K562 (cell line): ENCODE data around the gene TUBB2A. TPM values are rescaled to one million over a fixed set of nuclear protein-coding genes. Genes with fewer than 3 reads are reported as not detected.

Source experiments
- ADNP ChIP-seq: fragments of 200-800 bp; sonication (Bioruptor generic); IDR thresholded peaks from 2 replicates; pipeline ENCODE4 v1.6.1; 2016; ENCODE audit warnings: missing genetic modification characterization, missing compliant biosample characterization
- ARID3B ChIP-seq: fragments of 250-450 bp; sonication (Bioruptor Pico); IDR thresholded peaks from 2 replicates; pipeline ENCODE4 v1.4.0; 2020; ENCODE audit warnings: borderline replicate concordance
- CEBPG ChIP-seq, 3 experiments: fragments of 200-800 bp in 1 of 3; sonication (Bioruptor generic) in 1 of 3; sonication (generic) in 1 of 3; formaldehyde crosslinking in 1 of 3; IDR thresholded peaks in 2 of 3; conservative IDR thresholded peaks in 1 of 3; 2 replicates each; pipeline versions ENCODE4 v1.6.1 to v1.8.0; 2016 to 2022; ENCODE audit warnings: missing compliant biosample characterization in 2 of 3, missing genetic modification characterization in 2 of 3, mild to moderate bottlenecking in 1 of 3, missing genetic modification reagents in 1 of 3
- CHD1 ChIP-seq: fragments of 200-600 bp; sonication (generic); IDR thresholded peaks from one replicate; pipeline ENCODE4 v1.6.1; 2012; ENCODE audit warnings: mild to moderate bottlenecking, moderate library complexity, low read length, inconsistent platforms
- FOS ChIP-seq: IDR thresholded peaks from 3 replicates; pipeline ENCODE4 v1.6.1; 2011; ENCODE audit not compliant: insufficient read length; ENCODE audit errors: extremely low read depth
- FUS ChIP-seq: fragments of 200-400 bp; formaldehyde crosslinking; optimal IDR thresholded peaks from 2 replicates; pipeline ENCODE3; 2017; ENCODE audit warnings: low read depth, low read length
- GATAD2B ChIP-seq: fragments of 450-650 bp; IDR thresholded peaks from 2 replicates; pipeline ENCODE4 v1.6.1; 2017; ENCODE audit warnings: mild to moderate bottlenecking, borderline replicate concordance
- HDAC6 ChIP-seq: IDR thresholded peaks from 2 replicates; pipeline ENCODE4 v1.6.1; 2012; ENCODE audit warnings: low read depth, mild to moderate bottlenecking, control low read depth, inconsistent platforms, low read length, moderate library complexity
- HNRNPL ChIP-seq: fragments of 200-400 bp; formaldehyde crosslinking; IDR thresholded peaks from 2 replicates; pipeline ENCODE4 v1.6.1; 2017; ENCODE audit warnings: low read depth, mild to moderate bottlenecking, low read length
- KLF16 ChIP-seq: IDR thresholded peaks from 2 replicates; pipeline ENCODE4 v1.6.1; 2016; ENCODE audit warnings: antibody characterized with exemption
- LARP7 ChIP-seq: fragments of 450-650 bp; IDR thresholded peaks from 2 replicates; pipeline ENCODE4 v1.6.1; 2016
- NFRKB ChIP-seq: fragments of 450-650 bp; IDR thresholded peaks from 2 replicates; pipeline ENCODE4 v1.6.1; 2016; ENCODE audit warnings: low read depth
- NR4A1 ChIP-seq, 2 experiments: fragments of 250-450 bp in 1 of 2; fragments of 450-650 bp in 1 of 2; sonication (Bioruptor Pico) in 1 of 2; IDR thresholded peaks; 2 replicates each; pipeline versions ENCODE4 v1.4.0 to v1.6.1; 2016 to 2020; ENCODE audit warnings: mild to moderate bottlenecking in 2 of 2, missing compliant biosample characterization in 1 of 2, missing genetic modification characterization in 1 of 2, moderate library complexity in 1 of 2
- NUFIP1 ChIP-seq: fragments of 450-650 bp; IDR thresholded peaks from 2 replicates; pipeline ENCODE4 v1.6.1; 2018; ENCODE audit not compliant: partially characterized antibody
- PTRF ChIP-seq: fragments of 450-650 bp; IDR thresholded peaks from 2 replicates; pipeline ENCODE4 v1.6.1; 2016; ENCODE audit warnings: mild to moderate bottlenecking, missing genetic modification characterization, missing compliant biosample characterization
- RBFOX2 ChIP-seq: fragments of 200-400 bp; formaldehyde crosslinking; IDR thresholded peaks from 2 replicates; pipeline ENCODE4 v1.6.1; 2017; ENCODE audit warnings: low read depth, mild to moderate bottlenecking, low read length, moderate library complexity
- SIN3B ChIP-seq: fragments of 450-650 bp; IDR thresholded peaks from 2 replicates; pipeline ENCODE4 v1.6.1; 2017; ENCODE audit warnings: low read depth, mild to moderate bottlenecking, moderate library complexity
- SMARCA5 ChIP-seq: fragments of 450-650 bp; IDR thresholded peaks from 2 replicates; pipeline ENCODE4 v1.6.1; 2016
- SPI1 ChIP-seq: IDR thresholded peaks from 2 replicates; pipeline ENCODE4 v1.6.1; 2011; ENCODE audit warnings: low read depth, low read length, control low read depth, borderline replicate concordance
- SUPT5H ChIP-seq: fragments of 450-650 bp; IDR thresholded peaks from 2 replicates; pipeline ENCODE4 v1.6.1; 2016
- TEAD2 ChIP-seq: fragments of 450-650 bp; IDR thresholded peaks from 2 replicates; pipeline ENCODE4 v1.6.1; 2016; ENCODE audit warnings: missing genetic modification characterization, control low read depth, missing compliant biosample characterization
- THRB ChIP-seq: fragments of 450-650 bp; formaldehyde crosslinking; conservative IDR thresholded peaks from 2 replicates; pipeline ENCODE4 v1.4.0; 2022; ENCODE audit warnings: mild to moderate bottlenecking, missing genetic modification characterization
- YY1 ChIP-seq, 3 experiments: IDR thresholded peaks; 2 replicates each; pipeline ENCODE4 v1.6.1; 2011; ENCODE audit warnings: low read length in 2 of 3, mild to moderate bottlenecking in 2 of 3, moderate library complexity in 2 of 3, borderline replicate concordance in 1 of 3, control low read depth in 1 of 3, low read depth in 1 of 3; ENCODE audit not compliant: insufficient read depth in 3 of 3, insufficient replicate concordance in 2 of 3, control insufficient read depth in 1 of 3, insufficient read length in 1 of 3; ENCODE audit errors: extremely low read depth in 1 of 3
- ZC3H8 ChIP-seq: fragments of 450-650 bp; IDR thresholded peaks from 2 replicates; pipeline ENCODE4 v1.6.1; 2017
- ZNF77 ChIP-seq: fragments of 250-450 bp; sonication (Bioruptor Pico); IDR thresholded peaks from 2 replicates; pipeline ENCODE4 v1.5.0; 2020
- polyA plus RNA-seq, 8 experiments: library from polyadenylated mRNA; depleted of rRNA in 4 of 8; stranded (reverse) in 5 of 8; unstranded in 3 of 8; fragments of >200 nt; fragmentation: Nextera tagmentation in 2 of 8; fragmentation: Illumina TruSeq in 1 of 8; extraction: Ambion mirVana in 2 of 8; extraction: Trizol in 1 of 8; gene quantifications; 2 replicates each; pipeline versions ENCODE4 v1.2.1 to v1.2.3, GENCODE V29; 2011 to 2014; ENCODE audit warnings: inconsistent platforms in 1 of 8, missing spikeins in 1 of 8
- total RNA-seq, 7 experiments: library from RNA; depleted of rRNA in 6 of 7; stranded (reverse); fragments of >200 nt in 6 of 7; fragmentation: Illumina TruSeq in 2 of 7; extraction: Trizol in 2 of 7; gene quantifications; 2 replicates each; pipeline versions ENCODE4 v1.2.1 to v1.2.3, GENCODE V29; 2011 to 2021; ENCODE audit warnings: low replicate concordance in 1 of 7
- TF ChIP-seq, protein P1 (sequence below): sonication (generic); formaldehyde crosslinking; IDR thresholded peaks from 2 replicates; pipeline ENCODE4 v1.8.1; 2022; ENCODE audit warnings: missing genetic modification reagents

The TUBB2A gene
- total and polyA plus RNA-seq, 9 of the 15 experiments (the other 6 are each of a cell fraction or from before 2014, with no cell fraction given) = 3.6 to 92.1 (median 45.6) TPM

DNA sequence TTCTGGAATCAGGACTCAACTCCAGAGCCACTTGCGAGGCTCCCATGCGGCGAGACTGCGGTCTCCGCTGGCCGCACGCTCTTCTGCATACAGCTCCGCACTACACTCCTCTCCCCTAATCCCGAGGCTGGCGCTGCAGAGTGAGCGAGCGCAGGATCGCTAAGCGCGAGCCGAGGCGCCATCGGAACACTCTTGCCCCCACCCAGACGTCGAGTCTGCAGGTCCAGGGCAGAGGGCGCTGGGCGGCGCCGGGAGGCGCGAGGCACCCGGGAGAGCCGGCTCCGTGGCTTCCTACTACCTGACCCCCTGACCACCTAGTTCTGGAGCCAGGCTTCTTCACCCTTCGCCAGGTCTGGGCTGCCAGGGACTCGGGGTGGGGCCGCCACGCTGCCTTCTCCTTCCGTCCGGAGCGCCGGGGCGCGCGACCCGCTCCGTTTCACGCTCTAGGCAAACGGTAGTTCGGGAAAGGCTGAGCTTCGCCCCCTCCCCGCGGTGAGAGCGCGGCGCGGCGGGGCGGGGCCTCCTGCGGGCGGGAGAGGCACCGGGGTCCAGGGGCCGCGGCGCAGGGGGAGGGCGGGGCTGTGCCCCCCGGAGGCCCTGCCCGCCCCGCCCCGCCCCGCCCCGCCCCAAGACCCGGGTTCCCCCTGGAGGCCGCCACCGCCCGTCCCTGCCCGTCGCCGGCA, 5.4 kb upstream of the TUBB2A start (continued):
- TF ChIP-seq ADNP (tag) (no peak), RBFOX2 (peak; percentile 95), FOS (no peak), ARID3B (CRISPR knock-in tag) (peak; percentile 91; the same call in 1 of the 2 replicates), FUS (peak; percentile 24), NUFIP1 (no peak), SPI1 (no peak), HDAC6 (no peak), THRB (CRISPR knock-in tag) (0 out of 2 replicates have a peak, but pooled peaks have one; percentile 34), SIN3B (no peak), KLF16 (no peak), NFRKB (peak; percentile 35; the same call in 1 of the 2 replicates), NR4A1 (CRISPR knock-in tag; IDR thresholded peaks at IDR 0.05) (peak; percentile 95; the same call in 1 of the 2 replicates), NR4A1 (tag; IDR thresholded peaks at IDR 0.05) (peak; percentile 41; the same call in 1 of the 2 replicates), TEAD2 (tag) (no peak), CEBPG (CRISPR knock-in tag; IDR thresholded peaks at IDR 0.05) (peak; percentile 40; the same call in 1 of the 2 replicates), CEBPG (tag; conservative IDR thresholded peaks at IDR 0.05 in 1 of 2, IDR thresholded peaks at IDR 0.05 in 1 of 2) (no peak), CHD1 (peak; percentile 71), SMARCA5 (no peak), YY1 (IDR thresholded peaks at IDR 0.05; ENCODE audit: borderline replicate concordance in 1 of 3, control insufficient read depth in 1 of 3, extremely low read depth in 1 of 3, insufficient read depth in 3 of 3, insufficient read length in 1 of 3, insufficient replicate concordance in 2 of 3, low read depth in 1 of 3, low read length in 2 of 3) (peak in 2 of 3 experiments; percentile 65 to 71), GATAD2B (peak; percentile 56; the same call in 1 of the 2 replicates), PTRF (tag) (no peak), HNRNPL (peak; percentile 68; the same call in 1 of the 2 replicates), LARP7 (0 out of 2 replicates have a peak, but pooled peaks have one; percentile 61), ZNF77 (no peak), SUPT5H (peak; percentile 92), ZC3H8 (no peak)
- TF ChIP-seq, protein P1, sequence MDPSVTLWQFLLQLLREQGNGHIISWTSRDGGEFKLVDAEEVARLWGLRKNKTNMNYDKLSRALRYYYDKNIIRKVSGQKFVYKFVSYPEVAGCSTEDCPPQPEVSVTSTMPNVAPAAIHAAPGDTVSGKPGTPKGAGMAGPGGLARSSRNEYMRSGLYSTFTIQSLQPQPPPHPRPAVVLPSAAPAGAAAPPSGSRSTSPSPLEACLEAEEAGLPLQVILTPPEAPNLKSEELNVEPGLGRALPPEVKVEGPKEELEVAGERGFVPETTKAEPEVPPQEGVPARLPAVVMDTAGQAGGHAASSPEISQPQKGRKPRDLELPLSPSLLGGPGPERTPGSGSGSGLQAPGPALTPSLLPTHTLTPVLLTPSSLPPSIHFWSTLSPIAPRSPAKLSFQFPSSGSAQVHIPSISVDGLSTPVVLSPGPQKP (CRISPR knock-in tag) = no peak
